ENCODE results near the gene MOB3B.

The MOB3B gene

DNA sequence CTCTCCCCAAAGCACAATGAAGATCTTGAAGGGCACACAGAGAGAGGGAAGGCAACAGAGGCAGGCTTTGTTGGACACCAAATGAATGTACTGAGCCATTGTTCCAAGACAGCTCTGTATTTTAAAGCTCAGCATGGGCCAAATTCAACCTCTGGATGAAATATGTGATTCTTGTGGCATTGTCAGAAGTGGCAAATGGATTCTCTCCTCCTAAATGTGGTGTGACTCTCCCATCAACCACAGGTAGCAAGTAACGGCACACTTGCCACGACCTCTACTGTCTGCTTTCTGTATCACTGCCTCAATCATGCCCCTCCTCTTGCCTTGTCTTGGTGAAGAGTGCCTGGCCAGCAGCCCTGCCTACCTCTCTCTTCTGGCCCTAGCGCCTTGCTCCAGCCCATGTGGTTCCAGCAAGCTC, 6.1 kb upstream of the MOB3B start:
- H3K4me3 ChIP-seq (ENCODE audit: low read depth, low read length), result no peak overlapping the region
- DNase-seq (ENCODE audit: low read depth), result peak; percentile 19
- TF ChIP-seq, protein P1, sequence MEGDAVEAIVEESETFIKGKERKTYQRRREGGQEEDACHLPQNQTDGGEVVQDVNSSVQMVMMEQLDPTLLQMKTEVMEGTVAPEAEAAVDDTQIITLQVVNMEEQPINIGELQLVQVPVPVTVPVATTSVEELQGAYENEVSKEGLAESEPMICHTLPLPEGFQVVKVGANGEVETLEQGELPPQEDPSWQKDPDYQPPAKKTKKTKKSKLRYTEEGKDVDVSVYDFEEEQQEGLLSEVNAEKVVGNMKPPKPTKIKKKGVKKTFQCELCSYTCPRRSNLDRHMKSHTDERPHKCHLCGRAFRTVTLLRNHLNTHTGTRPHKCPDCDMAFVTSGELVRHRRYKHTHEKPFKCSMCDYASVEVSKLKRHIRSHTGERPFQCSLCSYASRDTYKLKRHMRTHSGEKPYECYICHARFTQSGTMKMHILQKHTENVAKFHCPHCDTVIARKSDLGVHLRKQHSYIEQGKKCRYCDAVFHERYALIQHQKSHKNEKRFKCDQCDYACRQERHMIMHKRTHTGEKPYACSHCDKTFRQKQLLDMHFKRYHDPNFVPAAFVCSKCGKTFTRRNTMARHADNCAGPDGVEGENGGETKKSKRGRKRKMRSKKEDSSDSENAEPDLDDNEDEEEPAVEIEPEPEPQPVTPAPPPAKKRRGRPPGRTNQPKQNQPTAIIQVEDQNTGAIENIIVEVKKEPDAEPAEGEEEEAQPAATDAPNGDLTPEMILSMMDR (IDR thresholded peaks at IDR 0.05; ENCODE audit: low read depth, low read length, missing control alignments), result peak; percentile 72

DNA sequence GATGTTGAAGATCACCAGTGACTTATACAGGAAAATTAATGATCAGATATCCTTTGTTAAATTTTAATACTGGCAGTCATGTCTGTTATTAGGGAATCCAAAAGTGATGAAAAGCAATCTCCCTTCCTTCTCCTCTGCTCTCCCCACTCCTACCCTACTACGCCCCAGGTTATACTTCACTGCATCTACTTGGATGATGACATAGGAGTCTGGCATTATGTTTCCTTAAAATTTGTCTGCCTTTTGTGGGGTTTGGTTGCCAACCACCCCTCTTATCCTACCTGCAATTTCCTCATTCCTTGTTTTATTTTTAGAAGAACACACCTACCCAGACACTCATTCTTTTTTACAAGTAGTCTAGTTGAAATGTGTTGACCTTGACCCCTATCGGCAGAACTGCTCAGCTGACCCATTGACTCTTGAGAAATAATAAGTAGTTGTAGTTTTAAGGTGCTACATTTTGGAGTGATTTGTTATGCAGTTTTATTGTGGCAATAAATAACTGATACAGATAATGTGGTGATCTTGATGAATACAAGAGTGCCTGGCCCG, 5.1 kb upstream of the MOB3B start:
- TF ChIP-seq, protein P1 (IDR thresholded peaks at IDR 0.05; ENCODE audit: low read depth, low read length, missing control alignments), result no peak
- H3K4me3 ChIP-seq (ENCODE audit: low read depth, low read length), result no peak overlapping the region
- no peak for DNase-seq (ENCODE audit: low read depth)

DNA sequence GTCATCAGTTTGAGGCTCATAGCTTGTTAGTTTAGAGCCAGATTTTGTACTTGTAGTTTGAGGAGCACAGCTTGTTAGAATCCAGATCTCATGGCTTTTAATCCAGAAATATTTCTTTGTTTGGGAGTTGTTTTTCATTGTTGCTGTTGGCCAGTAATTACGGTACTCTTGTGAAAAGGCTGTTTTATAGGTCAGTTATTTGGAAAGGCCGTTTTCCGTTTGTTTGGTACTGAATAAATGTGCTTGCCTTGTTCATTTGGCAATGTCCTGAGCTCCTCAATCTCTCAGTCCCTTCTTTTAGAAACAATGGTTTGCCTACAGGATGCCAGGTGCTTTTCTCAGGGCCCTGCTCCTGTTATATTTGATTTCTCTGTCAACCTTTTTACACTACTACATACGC, 4.5 kb upstream of the MOB3B start:
- TF ChIP-seq, protein P1 (IDR thresholded peaks at IDR 0.05; ENCODE audit: low read depth, low read length, missing control alignments), result no peak
- no peak overlapping the region for H3K4me3 ChIP-seq (ENCODE audit: low read depth, low read length)
- no peak for DNase-seq (ENCODE audit: low read depth)

DNA sequence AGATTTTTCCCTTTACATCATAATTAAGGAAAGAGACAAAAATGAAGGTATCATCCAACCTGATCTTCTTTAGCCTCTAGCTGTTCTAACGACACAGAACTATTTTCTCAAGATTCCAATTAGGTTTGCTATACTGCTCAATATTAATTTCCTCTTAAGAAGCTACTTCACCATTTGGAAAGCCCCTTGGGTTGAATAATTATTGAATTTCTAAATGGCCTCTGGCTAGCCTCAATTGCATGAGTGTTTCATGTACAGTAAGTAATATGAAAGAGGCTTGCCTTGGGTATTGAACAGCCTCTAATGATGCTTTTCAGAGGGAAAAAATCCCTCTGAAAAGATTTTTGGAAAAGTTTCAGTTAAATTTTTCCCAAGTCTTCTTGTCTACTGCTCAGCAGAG, 3.7 kb upstream of the MOB3B start:
- H3K4me3 ChIP-seq (ENCODE audit: low read depth, low read length), result no peak overlapping the region
- TF ChIP-seq, protein P1 (IDR thresholded peaks at IDR 0.05; ENCODE audit: low read depth, low read length, missing control alignments), result no peak
- no peak for DNase-seq (ENCODE audit: low read depth)

DNA sequence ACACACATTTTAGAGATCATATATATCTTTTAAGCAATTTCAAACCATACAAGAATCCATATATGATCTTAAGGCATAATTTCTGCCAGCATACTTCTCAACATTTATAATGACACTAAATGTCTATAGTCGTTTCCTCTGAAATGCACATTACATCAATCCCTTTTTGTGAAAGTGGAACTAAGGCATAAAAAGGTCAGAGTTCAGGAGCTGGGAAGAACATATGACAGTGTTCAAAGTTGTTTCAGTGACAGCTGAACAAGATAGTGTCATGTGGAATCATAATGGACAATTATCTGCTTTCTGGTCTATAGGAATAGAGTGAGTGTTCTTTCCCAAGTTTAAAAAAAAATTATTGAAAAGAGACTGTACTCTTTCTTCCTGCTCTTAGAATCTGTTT, 2.4 kb upstream of the MOB3B start:
- TF ChIP-seq, protein P1 (IDR thresholded peaks at IDR 0.05; ENCODE audit: low read depth, low read length, missing control alignments), result no peak
- DNase-seq (ENCODE audit: low read depth), result no peak
- H3K4me3 ChIP-seq (ENCODE audit: low read depth, low read length), result no peak overlapping the region

DNA sequence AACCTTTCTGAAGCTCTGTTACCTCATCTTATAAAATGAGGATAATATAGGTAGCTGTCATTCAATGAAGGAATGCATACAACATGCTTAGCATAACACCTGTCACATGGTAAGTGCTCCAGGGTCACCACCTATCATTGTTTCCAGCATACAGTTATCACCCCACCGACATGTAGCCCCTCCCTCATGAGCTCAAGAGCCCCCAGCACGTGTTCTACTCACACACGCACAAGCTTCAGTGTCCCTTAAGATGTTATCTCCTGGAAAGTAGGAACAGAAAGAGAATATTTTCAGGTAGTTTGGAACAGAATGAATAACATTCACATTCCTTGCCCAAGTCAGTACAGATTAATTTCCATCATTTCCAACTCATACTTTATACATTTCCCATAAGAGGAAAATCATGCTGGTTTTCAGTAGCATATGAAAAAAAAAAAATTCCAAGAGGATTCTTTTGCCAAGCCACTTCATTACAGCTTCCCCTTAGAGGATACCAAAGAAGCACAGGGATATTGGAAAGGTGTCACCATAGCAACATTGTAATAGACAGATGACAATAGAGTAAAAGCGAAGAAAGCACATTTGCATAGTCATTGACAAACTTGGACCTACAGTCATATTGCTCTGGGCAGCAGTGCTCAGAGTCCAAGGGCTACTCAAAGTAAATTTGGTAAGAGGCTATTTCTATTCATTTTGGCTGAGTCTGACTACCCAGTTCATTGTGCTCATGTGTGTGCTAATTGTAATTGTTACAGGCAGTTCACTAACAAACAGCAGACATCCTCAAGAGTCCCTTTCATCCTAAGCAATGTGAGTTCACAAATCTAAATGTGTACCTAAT, 1.5 kb upstream of the MOB3B start:
- TF ChIP-seq, protein P1 (IDR thresholded peaks at IDR 0.05; ENCODE audit: low read depth, low read length, missing control alignments), result no peak
- DNase-seq (ENCODE audit: low read depth), result no peak
- no peak overlapping the region for H3K4me3 ChIP-seq (ENCODE audit: low read depth, low read length)
